HEK293 (cell line): ENCODE data around the gene CLEC2L.

Experiments used
- BCL11A ChIP-seq: fragments of 450-650 bp; formaldehyde crosslinking; IDR thresholded peaks from 2 replicates; pipeline ENCODE4 v1.5.1; 2016; ENCODE audit warnings: low read depth, missing biosample characterization, missing genetic modification characterization
- CTCF ChIP-seq: fragments of 450-650 bp; formaldehyde crosslinking; IDR thresholded peaks from 2 replicates; pipeline ENCODE4 v1.5.1; 2016; ENCODE audit warnings: missing biosample characterization, missing genetic modification characterization
- GLIS2 ChIP-seq: fragments of 450-650 bp; formaldehyde crosslinking; IDR thresholded peaks from 2 replicates; pipeline ENCODE4 v1.5.1; 2016; ENCODE audit warnings: missing biosample characterization, missing genetic modification characterization
- KLF16 ChIP-seq: fragments of 450-650 bp; formaldehyde crosslinking; IDR thresholded peaks from 2 replicates; pipeline ENCODE4 v1.5.1; 2017; ENCODE audit warnings: missing biosample characterization, missing genetic modification characterization
- PRDM1 ChIP-seq: fragments of 450-650 bp; formaldehyde crosslinking; IDR thresholded peaks from 2 replicates; pipeline ENCODE4; 2016; ENCODE audit warnings: missing biosample characterization, missing genetic modification characterization
- ZBTB49 ChIP-seq: fragments of 450-650 bp; formaldehyde crosslinking; IDR thresholded peaks from 2 replicates; pipeline ENCODE4 v1.5.1; 2016; ENCODE audit warnings: missing biosample characterization, missing genetic modification characterization, low read depth
- ZFP3 ChIP-seq: fragments of 450-650 bp; formaldehyde crosslinking; IDR thresholded peaks from 2 replicates; pipeline ENCODE4 v1.5.1; 2016; ENCODE audit warnings: low read depth, missing biosample characterization, missing genetic modification characterization
- ZNF114 ChIP-seq: fragments of 450-650 bp; formaldehyde crosslinking; IDR thresholded peaks from 2 replicates; pipeline ENCODE4 v1.5.0; 2017; ENCODE audit warnings: missing biosample characterization, missing genetic modification characterization
- ZNF121 ChIP-seq: fragments of 450-650 bp; formaldehyde crosslinking; IDR thresholded peaks from 2 replicates; pipeline ENCODE4 v1.5.1; 2016; ENCODE audit warnings: missing biosample characterization, missing genetic modification characterization
- TF ChIP-seq, protein P1 (sequence below): fragments of 450-650 bp; formaldehyde crosslinking; IDR thresholded peaks from 2 replicates; pipeline ENCODE4 v1.5.1; 2016; ENCODE audit warnings: missing biosample characterization, missing genetic modification characterization
- TF ChIP-seq, protein P2 (sequence below): fragments of 450-650 bp; formaldehyde crosslinking; IDR thresholded peaks from 2 replicates; pipeline ENCODE4 v1.5.1; 2016; ENCODE audit warnings: missing biosample characterization, missing genetic modification characterization
- TF ChIP-seq, protein P3 (sequence below): fragments of 450-650 bp; formaldehyde crosslinking; IDR thresholded peaks from 2 replicates; pipeline ENCODE4 v1.5.1; 2016; ENCODE audit warnings: missing biosample characterization, missing genetic modification characterization
- TF ChIP-seq, protein P4 (sequence below): fragments of 450-650 bp; formaldehyde crosslinking; IDR thresholded peaks from 2 replicates; pipeline ENCODE4 v1.5.1; 2016; ENCODE audit warnings: missing biosample characterization, missing genetic modification characterization

GRCh38 chr7:139576179-139576973 lies 52.9 kb downstream of the CLEC2L start:
- no peak for TF ChIP-seq ZNF114 (tag by site-specific recombination)
- TF ChIP-seq GLIS2, result no peak
- TF ChIP-seq, protein P1, sequence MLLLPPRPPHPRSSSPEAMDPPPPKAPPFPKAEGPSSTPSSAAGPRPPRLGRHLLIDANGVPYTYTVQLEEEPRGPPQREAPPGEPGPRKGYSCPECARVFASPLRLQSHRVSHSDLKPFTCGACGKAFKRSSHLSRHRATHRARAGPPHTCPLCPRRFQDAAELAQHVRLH (tag by site-specific recombination), result no peak
- TF ChIP-seq CTCF (tag by site-specific recombination), result no peak
- TF ChIP-seq, protein P2, sequence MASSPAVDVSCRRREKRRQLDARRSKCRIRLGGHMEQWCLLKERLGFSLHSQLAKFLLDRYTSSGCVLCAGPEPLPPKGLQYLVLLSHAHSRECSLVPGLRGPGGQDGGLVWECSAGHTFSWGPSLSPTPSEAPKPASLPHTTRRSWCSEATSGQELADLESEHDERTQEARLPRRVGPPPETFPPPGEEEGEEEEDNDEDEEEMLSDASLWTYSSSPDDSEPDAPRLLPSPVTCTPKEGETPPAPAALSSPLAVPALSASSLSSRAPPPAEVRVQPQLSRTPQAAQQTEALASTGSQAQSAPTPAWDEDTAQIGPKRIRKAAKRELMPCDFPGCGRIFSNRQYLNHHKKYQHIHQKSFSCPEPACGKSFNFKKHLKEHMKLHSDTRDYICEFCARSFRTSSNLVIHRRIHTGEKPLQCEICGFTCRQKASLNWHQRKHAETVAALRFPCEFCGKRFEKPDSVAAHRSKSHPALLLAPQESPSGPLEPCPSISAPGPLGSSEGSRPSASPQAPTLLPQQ (tag by site-specific recombination), result no peak
- no peak for TF ChIP-seq ZBTB49 (tag by site-specific recombination)
- no peak for TF ChIP-seq KLF16 (tag by site-specific recombination)
- no peak for TF ChIP-seq BCL11A (tag by site-specific recombination)
- TF ChIP-seq ZNF121 (tag by site-specific recombination), result no peak
- no peak for TF ChIP-seq PRDM1 (tag by site-specific recombination)
- TF ChIP-seq, protein P3, sequence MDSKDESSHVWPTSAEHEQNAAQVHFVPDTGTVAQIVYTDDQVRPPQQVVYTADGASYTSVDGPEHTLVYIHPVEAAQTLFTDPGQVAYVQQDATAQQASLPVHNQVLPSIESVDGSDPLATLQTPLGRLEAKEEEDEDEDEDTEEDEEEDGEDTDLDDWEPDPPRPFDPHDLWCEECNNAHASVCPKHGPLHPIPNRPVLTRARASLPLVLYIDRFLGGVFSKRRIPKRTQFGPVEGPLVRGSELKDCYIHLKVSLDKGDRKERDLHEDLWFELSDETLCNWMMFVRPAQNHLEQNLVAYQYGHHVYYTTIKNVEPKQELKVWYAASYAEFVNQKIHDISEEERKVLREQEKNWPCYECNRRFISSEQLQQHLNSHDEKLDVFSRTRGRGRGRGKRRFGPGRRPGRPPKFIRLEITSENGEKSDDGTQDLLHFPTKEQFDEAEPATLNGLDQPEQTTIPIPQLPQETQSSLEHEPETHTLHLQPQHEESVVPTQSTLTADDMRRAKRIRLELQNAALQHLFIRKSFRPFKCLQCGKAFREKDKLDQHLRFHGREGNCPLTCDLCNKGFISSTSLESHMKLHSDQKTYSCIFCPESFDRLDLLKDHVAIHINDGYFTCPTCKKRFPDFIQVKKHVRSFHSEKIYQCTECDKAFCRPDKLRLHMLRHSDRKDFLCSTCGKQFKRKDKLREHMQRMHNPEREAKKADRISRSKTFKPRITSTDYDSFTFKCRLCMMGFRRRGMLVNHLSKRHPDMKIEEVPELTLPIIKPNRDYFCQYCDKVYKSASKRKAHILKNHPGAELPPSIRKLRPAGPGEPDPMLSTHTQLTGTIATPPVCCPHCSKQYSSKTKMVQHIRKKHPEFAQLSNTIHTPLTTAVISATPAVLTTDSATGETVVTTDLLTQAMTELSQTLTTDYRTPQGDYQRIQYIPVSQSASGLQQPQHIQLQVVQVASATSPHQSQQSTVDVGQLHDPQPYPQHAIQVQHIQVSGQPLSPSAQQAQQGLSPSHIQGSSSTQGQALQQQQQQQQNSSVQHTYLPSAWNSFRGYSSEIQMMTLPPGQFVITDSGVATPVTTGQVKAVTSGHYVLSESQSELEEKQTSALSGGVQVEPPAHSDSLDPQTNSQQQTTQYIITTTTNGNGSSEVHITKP (tag by site-specific recombination), result no peak
- TF ChIP-seq, protein P4, sequence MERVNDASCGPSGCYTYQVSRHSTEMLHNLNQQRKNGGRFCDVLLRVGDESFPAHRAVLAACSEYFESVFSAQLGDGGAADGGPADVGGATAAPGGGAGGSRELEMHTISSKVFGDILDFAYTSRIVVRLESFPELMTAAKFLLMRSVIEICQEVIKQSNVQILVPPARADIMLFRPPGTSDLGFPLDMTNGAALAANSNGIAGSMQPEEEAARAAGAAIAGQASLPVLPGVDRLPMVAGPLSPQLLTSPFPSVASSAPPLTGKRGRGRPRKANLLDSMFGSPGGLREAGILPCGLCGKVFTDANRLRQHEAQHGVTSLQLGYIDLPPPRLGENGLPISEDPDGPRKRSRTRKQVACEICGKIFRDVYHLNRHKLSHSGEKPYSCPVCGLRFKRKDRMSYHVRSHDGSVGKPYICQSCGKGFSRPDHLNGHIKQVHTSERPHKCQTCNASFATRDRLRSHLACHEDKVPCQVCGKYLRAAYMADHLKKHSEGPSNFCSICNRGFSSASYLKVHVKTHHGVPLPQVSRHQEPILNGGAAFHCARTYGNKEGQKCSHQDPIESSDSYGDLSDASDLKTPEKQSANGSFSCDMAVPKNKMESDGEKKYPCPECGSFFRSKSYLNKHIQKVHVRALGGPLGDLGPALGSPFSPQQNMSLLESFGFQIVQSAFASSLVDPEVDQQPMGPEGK (tag by site-specific recombination), result no peak
- no peak for TF ChIP-seq ZFP3
